Hepatocyte (in vitro differentiated cells): ENCODE measurements around the gene NDST3. TPM values are rescaled to one million over a fixed set of nuclear protein-coding genes. Genes with fewer than 3 reads are reported as not detected.

Source experiments
- DNase-seq: peaks from one replicate; pipeline ENCODE4 v3.0.0-alpha.2; 2016; ENCODE audit warnings: low spot score
- H2AFZ ChIP-seq: fragments of 200-600 bp; sonication (generic); 2 replicates; pipeline ENCODE4 v1.6.0; 2016; ENCODE audit warnings: antibody characterized with exemption, mild to moderate bottlenecking
- H3K27ac ChIP-seq: fragments of 200-600 bp; sonication (generic); 2 replicates; pipeline ENCODE4 v1.5.1; 2016; ENCODE audit warnings: mild to moderate bottlenecking
- H3K27me3 ChIP-seq: fragments of 200-600 bp; sonication (generic); 2 replicates; pipeline ENCODE4 v1.6.1; 2016
- H3K36me3 ChIP-seq: fragments of 200-600 bp; sonication (generic); replicated peaks from 2 replicates; pipeline ENCODE4 v1.5.1; 2016; ENCODE audit warnings: low read depth; ENCODE audit not compliant: insufficient read depth
- H3K4me1 ChIP-seq: fragments of 200-600 bp; sonication (generic); 2 replicates; pipeline ENCODE4 v1.5.1; 2016; ENCODE audit warnings: mild to moderate bottlenecking, moderate library complexity; ENCODE audit not compliant: insufficient read depth
- H3K4me2 ChIP-seq: fragments of 200-600 bp; sonication (generic); 2 replicates; pipeline ENCODE4 v1.6.0; 2016
- H3K4me3 ChIP-seq: fragments of 200-600 bp; sonication (generic); 2 replicates; pipeline ENCODE4 v1.5.1; 2016; ENCODE audit warnings: mild to moderate bottlenecking
- H3K79me2 ChIP-seq: fragments of 200-600 bp; sonication (generic); 2 replicates; pipeline ENCODE4 v1.6.0; 2017; ENCODE audit warnings: mild to moderate bottlenecking
- H3K9me2 ChIP-seq: fragments of 200-600 bp; sonication (generic); replicated peaks from 2 replicates; pipeline ENCODE4 v1.6.0; 2017; ENCODE audit warnings: mild to moderate bottlenecking; ENCODE audit not compliant: insufficient read depth
- H3K9me3 ChIP-seq: fragments of 200-600 bp; sonication (generic); 2 replicates; pipeline ENCODE4 v1.5.1; 2016; ENCODE audit warnings: low read depth, mild to moderate bottlenecking
- H4K20me1 ChIP-seq: fragments of 200-600 bp; sonication (generic); 2 replicates; pipeline ENCODE4 v1.6.0; 2016; ENCODE audit warnings: mild to moderate bottlenecking; ENCODE audit not compliant: insufficient read depth, poor library complexity, severe bottlenecking
- EZH2 ChIP-seq: fragments of 200-600 bp; sonication (generic); IDR thresholded peaks from 2 replicates; pipeline ENCODE4 v1.6.1; 2016; ENCODE audit warnings: antibody characterized with exemption, mild to moderate bottlenecking, borderline replicate concordance
- EZH2phosphoT487 ChIP-seq: fragments of 200-600 bp; sonication (generic); IDR thresholded peaks from one replicate; pipeline ENCODE4 v1.6.1; 2018; ENCODE audit warnings: antibody characterized with exemption, mild to moderate bottlenecking, low read depth, moderate library complexity; ENCODE audit not compliant: unreplicated experiment, severe bottlenecking
- WGBS: methylation state at CpG from one replicate; pipeline ENCODE4 v1.1.6; 2016; ENCODE audit warnings: low lambda C conversion rate; ENCODE audit errors: missing lambda C conversion rate; 5-methylcytosine and 5-hydroxymethylcytosine counted together
- polyA plus RNA-seq: library from polyadenylated mRNA; unstranded; fragments of >200 nt; fragmentation: Nextera tagmentation; extraction: Ambion mirVana; gene quantifications from 2 replicates; pipeline ENCODE4 v1.2.1, GENCODE V29; 2016
- total RNA-seq: library from RNA; depleted of rRNA; stranded (reverse); fragments of >200 nt; gene quantifications from 2 replicates; pipeline ENCODE4 v1.2.3, GENCODE V29; 2014
- TF ChIP-seq, protein P1 (sequence below): fragments of 200-600 bp; sonication (generic); IDR thresholded peaks from 2 replicates; pipeline ENCODE4 v1.5.1; 2016; ENCODE audit warnings: antibody characterized with exemption, mild to moderate bottlenecking; ENCODE audit not compliant: poor library complexity

The NDST3 gene
- total and polyA plus RNA-seq, 2 experiments from 2014 or later = 1.3 to 1.6 TPM

DNA sequence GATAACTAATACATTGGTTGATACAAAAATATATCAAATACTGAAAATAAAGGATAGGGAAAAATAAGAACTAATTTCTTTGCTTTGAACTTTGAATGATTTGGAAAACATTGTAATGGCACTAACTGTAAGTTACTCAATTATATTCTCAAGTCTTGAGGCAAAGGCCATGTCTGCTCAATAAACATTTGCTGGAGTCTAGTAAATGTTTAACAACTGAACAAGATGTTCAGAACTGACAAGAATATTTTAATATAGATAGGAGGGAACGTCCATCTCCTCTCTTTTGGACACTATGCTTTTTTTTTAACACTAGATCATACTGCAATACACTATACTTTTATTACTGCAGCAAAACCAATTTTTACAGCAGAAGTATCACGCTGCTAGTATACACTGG is 242.3 kb downstream of the NDST3 start:
- Histone ChIP-seq H3K27ac (peak overlapping the region; percentile 87), H4K20me1 (no peaks in the 10 kb centered on the region), H3K4me1 (peaks cover 26% of the 10 kb centered on the region), H3K9me3 (no peaks in the 10 kb centered on the region), H3K27me3 (no peaks in the 10 kb centered on the region), H3K9me2 (no peaks in the 10 kb centered on the region), H2AFZ (no peak overlapping the region), H3K4me2 (peak overlapping the region; percentile 72), H3K4me3 (no peak overlapping the region), H3K36me3 (no peaks in the 10 kb centered on the region), H3K79me2 (peaks cover 22% of the 10 kb centered on the region)
- no peak for DNase-seq
- TF ChIP-seq EZH2 (no peak), EZH2phosphoT487 (no peak)
- TF ChIP-seq, protein P1, sequence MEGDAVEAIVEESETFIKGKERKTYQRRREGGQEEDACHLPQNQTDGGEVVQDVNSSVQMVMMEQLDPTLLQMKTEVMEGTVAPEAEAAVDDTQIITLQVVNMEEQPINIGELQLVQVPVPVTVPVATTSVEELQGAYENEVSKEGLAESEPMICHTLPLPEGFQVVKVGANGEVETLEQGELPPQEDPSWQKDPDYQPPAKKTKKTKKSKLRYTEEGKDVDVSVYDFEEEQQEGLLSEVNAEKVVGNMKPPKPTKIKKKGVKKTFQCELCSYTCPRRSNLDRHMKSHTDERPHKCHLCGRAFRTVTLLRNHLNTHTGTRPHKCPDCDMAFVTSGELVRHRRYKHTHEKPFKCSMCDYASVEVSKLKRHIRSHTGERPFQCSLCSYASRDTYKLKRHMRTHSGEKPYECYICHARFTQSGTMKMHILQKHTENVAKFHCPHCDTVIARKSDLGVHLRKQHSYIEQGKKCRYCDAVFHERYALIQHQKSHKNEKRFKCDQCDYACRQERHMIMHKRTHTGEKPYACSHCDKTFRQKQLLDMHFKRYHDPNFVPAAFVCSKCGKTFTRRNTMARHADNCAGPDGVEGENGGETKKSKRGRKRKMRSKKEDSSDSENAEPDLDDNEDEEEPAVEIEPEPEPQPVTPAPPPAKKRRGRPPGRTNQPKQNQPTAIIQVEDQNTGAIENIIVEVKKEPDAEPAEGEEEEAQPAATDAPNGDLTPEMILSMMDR = no peak
- 79% methylated on average over 2 of the region's 2 CpGs for WGBS

DNA sequence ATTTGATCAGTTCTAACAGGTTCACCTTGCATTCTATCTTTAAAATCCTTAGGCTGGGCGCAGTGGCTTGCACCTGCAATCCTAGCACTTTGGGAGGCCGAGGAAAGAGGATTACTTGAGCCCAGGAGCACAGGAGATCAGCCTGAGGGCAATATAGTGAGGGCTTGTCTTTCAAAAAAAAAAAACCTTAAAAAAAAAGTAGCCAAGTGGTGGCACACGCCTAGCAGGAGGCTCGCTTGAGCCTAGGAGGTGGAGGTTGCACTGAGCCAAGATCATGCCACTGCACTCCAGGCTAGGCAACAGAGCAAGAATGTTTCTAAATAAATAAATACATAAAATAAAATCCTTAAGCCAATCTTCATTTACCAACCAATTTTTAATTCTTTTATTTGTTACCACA is 243.0 kb downstream of the NDST3 start:
- Histone ChIP-seq H3K9me3 (no peaks in the 10 kb centered on the region), H3K27ac (peak overlapping the region; percentile 87), H3K36me3 (no peaks in the 10 kb centered on the region), H3K27me3 (no peaks in the 10 kb centered on the region), H3K4me3 (peak overlapping the region; percentile 7), H4K20me1 (no peaks in the 10 kb centered on the region), H2AFZ (no peak overlapping the region), H3K4me2 (peak overlapping the region; percentile 72), H3K4me1 (peaks cover 26% of the 10 kb centered on the region), H3K79me2 (peaks cover 22% of the 10 kb centered on the region), H3K9me2 (no peaks in the 10 kb centered on the region)
- TF ChIP-seq EZH2phosphoT487 (no peak), EZH2 (no peak)
- TF ChIP-seq, protein P1 = no peak
- DNase-seq = no peak
- WGBS = 87% methylated on average over 4 of the region's 4 CpGs

DNA sequence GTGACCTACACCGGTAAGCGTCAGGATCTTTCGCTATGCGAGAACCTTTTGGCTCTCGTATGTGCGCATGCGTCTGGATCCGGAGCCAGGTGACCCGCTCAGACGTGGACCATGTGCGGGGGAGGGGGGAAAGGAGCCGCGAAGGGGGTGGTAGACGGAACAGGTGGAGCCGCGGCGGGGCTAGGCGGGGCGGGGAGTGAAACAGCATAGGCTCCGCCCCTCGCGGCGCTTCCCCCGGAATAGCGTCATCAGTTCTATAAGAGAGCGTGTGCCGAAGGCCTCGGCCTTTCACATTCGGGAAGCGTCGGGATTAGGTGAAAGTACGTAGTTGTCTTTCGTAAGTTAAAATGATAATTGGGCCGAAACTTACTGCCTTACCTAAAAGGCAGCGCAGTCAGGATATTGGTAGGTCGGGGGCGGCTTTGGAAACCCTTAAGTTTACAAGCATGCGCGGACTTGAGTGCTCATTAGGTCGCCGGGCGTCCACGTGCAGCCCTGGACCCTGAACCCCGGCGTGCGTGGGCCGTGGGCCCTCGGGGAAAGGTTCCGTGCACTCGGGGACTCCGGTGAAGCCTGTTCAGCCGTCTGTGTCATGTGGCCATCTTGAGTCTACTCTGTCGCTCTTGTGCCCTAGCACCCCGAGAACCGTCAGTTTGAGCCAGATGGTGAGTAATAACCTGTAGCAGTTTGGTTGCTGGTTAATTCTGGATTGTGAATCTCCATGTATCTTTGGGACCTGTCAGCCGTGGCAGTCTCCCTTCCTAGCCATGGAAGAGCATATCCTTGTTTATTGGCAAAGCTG is 244.4 kb downstream of the NDST3 start:
- 1% methylated on average over 50 of the region's 56 CpGs for WGBS
- peaks cover 26% of the 10 kb centered on the region for H3K4me1 ChIP-seq

More for the DNA sequence above, 244.4 kb downstream of the NDST3 start:
- Histone ChIP-seq H3K36me3 (no peaks in the 10 kb centered on the region), H3K4me3 (peak overlapping the region; percentile 83), H3K9me2 (no peaks in the 10 kb centered on the region), H3K4me2 (peak overlapping the region; percentile 89), H2AFZ (peak overlapping the region; percentile 56), H3K27me3 (no peaks in the 10 kb centered on the region), H3K27ac (peak overlapping the region; percentile 91), H3K9me3 (no peaks in the 10 kb centered on the region), H4K20me1 (no peaks in the 10 kb centered on the region), H3K79me2 (peaks cover 22% of the 10 kb centered on the region)
- peak; percentile 99 for DNase-seq
- TF ChIP-seq EZH2 = no peak
- no peak for TF ChIP-seq EZH2phosphoT487
- TF ChIP-seq, protein P1 = no peak
